Left lung (tissue), 10 donors: ENCODE results near the gene TSGA10IP. TPM values are rescaled to one million over a fixed set of nuclear protein-coding genes. Genes with fewer than 3 reads are reported as not detected.

Experiments
- ATAC-seq: fragments of 200-7000 bp; cut with Tn5 transposase; one replicate; pipeline ENCODE4 v1.9.1; 2020; ENCODE audit warnings: moderate library complexity
- DNase-seq, 4 donors: peaks; one replicate each; pipeline ENCODE4 v3.0.0-alpha.2; 2013 to 2020
- H3K27ac ChIP-seq, 2 donors: fragments of 200-600 bp; sonication (generic) in 1 of 2; one replicate each; pipeline versions ENCODE4 v1.5.0 to v1.8.0; 2020 to 2021
- H3K27me3 ChIP-seq, 2 donors: fragments of 200-600 bp; sonication (generic) in 1 of 2; one replicate each; pipeline versions ENCODE4 v1.5.0 to v1.8.0; 2020 to 2021
- H3K36me3 ChIP-seq, 2 donors: fragments of 200-600 bp; sonication (generic) in 1 of 2; one replicate each; pipeline versions ENCODE4 v1.5.0 to v1.8.0; 2020 to 2021
- H3K4me1 ChIP-seq, 2 donors: fragments of 200-600 bp; one replicate each; pipeline ENCODE4 v1.8.0; 2021
- H3K4me3 ChIP-seq, 2 donors: fragments of 200-600 bp; sonication (generic) in 1 of 2; one replicate each; pipeline versions ENCODE4 v1.5.0 to v1.8.0; 2020 to 2021; ENCODE audit warnings: mild to moderate bottlenecking in 1 of 2
- H3K9me3 ChIP-seq, 2 donors: fragments of 200-600 bp; sonication (generic) in 1 of 2; one replicate each; pipeline versions ENCODE4 v1.5.0 to v1.8.0; 2020 to 2021
- intact Hi-C, 2 donors: fragments of 100-400 bp; cut with DNase I; formaldehyde crosslinking; loops; one replicate each; pipeline versions ENCODE4 v1.11.2 to v1.14.2; 2022
- polyA plus RNA-seq, 6 donors: library from polyadenylated mRNA; unstranded; fragments of 120-200 nt; gene quantifications; one replicate each; pipeline ENCODE4 v1.2.1, GENCODE V29; 2013; ENCODE audit not compliant: insufficient read length in 6 of 6
- total RNA-seq, 2 donors: library from RNA; stranded (reverse); fragmentation: NEBNext Ultra II Directional; extraction: Animal tissue kit (Norgen Biotek cat#: 25700); gene quantifications; one replicate each; pipeline ENCODE4 v1.2.1, GENCODE V29; 2021
- TF ChIP-seq, protein P1 (sequence below), 2 donors: fragments of 200-600 bp; sonication (generic) in 1 of 2; IDR thresholded peaks; one replicate each; pipeline versions ENCODE4 v1.5.0 to v1.8.0; 2021; ENCODE audit warnings: antibody characterized with exemption in 2 of 2
- donor health status: DM: no; HTN: yes; CAD: no.
- donor health status: DM: no; HTN: no; CAD: no.

Gene TSGA10IP
- total and polyA plus RNA-seq, 8 donors, result 0.26 to 1.0 (median 0.79) TPM; not detected in 3

DNA sequence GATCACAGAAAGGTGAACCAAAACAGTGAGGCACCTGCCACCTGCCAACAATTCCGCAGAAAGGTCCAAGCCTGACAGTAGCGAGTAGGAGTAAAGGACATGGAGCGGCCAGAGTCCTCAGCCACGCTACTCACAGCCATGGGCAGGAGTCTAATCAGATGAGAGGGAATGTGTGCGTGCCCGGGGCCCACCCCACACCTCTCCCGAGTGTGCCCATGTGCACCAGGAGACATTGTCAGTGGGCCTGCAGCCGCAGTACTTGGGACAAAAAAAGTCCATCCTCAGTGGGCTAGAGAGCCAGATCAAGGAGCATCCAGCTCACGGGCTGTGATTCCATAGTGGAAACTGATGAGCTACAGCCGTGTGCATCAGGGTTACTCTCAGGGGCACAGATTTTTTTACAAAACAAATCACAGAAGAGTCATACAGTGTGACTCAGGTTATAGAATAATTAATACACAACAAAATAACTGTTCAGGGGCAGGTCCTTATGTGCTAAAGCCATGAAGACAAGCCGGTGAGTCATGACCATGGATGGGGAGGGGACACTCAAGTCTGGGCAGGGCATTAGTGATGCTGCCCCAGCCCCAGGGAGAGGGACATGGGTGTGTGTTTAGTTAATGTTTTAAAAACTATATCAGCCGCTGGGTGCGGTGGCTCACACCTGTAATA, 28.3 kb downstream of the TSGA10IP start:
- peaks cover 5 to 20% of the 10 kb centered on the region in 2 donors for H3K4me1 ChIP-seq
- ATAC-seq (no peak), DNase-seq (no peak)
- no peak overlapping the region for H3K27ac ChIP-seq
- H3K9me3 ChIP-seq, result no peaks in the 10 kb centered on the region
- H3K27me3 ChIP-seq, result no peaks in the 10 kb centered on the region
- TF ChIP-seq, protein P1, sequence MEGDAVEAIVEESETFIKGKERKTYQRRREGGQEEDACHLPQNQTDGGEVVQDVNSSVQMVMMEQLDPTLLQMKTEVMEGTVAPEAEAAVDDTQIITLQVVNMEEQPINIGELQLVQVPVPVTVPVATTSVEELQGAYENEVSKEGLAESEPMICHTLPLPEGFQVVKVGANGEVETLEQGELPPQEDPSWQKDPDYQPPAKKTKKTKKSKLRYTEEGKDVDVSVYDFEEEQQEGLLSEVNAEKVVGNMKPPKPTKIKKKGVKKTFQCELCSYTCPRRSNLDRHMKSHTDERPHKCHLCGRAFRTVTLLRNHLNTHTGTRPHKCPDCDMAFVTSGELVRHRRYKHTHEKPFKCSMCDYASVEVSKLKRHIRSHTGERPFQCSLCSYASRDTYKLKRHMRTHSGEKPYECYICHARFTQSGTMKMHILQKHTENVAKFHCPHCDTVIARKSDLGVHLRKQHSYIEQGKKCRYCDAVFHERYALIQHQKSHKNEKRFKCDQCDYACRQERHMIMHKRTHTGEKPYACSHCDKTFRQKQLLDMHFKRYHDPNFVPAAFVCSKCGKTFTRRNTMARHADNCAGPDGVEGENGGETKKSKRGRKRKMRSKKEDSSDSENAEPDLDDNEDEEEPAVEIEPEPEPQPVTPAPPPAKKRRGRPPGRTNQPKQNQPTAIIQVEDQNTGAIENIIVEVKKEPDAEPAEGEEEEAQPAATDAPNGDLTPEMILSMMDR (IDR thresholded peaks at IDR 0.05), result no peak
- H3K36me3 ChIP-seq, result peaks cover 0 to 72% of the 10 kb centered on the region in 2 donors
- intact Hi-C loops, result no loop called here
- no peak overlapping the region for H3K4me3 ChIP-seq

DNA sequence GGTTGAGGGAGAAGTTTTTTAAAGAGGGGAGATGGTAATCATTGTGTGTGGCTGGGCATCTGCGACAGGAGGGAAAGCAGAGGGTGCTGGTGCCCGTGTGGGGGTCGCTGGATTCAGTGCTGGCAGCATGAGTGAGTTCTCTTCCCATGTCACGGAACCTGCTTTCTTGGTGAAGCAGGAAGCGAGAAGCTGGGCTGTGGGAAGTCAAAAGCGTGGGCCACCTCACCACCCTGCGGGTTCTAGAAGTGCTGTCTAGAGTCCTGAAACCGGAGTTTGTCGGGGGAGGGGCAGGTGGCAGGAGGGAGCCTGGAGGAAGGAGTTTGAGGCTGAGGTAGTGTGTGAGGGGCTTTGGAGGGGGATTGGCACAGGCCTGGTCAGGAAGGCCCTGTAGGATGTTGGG, 30.5 kb downstream of the TSGA10IP start:
- H3K4me3 ChIP-seq, result no peak overlapping the region
- H3K27me3 ChIP-seq, result no peaks in the 10 kb centered on the region
- no peak overlapping the region for H3K27ac ChIP-seq
- no peaks in the 10 kb centered on the region for H3K9me3 ChIP-seq
- TF ChIP-seq, protein P1 (IDR thresholded peaks at IDR 0.05), result no peak
- no peak for DNase-seq
- ATAC-seq, result no peak
- intact Hi-C loops, result no loop called here
- H3K36me3 ChIP-seq, result peaks cover 0 to 69% of the 10 kb centered on the region in 2 donors
- H3K4me1 ChIP-seq, result no peaks in the 10 kb centered on the region

DNA sequence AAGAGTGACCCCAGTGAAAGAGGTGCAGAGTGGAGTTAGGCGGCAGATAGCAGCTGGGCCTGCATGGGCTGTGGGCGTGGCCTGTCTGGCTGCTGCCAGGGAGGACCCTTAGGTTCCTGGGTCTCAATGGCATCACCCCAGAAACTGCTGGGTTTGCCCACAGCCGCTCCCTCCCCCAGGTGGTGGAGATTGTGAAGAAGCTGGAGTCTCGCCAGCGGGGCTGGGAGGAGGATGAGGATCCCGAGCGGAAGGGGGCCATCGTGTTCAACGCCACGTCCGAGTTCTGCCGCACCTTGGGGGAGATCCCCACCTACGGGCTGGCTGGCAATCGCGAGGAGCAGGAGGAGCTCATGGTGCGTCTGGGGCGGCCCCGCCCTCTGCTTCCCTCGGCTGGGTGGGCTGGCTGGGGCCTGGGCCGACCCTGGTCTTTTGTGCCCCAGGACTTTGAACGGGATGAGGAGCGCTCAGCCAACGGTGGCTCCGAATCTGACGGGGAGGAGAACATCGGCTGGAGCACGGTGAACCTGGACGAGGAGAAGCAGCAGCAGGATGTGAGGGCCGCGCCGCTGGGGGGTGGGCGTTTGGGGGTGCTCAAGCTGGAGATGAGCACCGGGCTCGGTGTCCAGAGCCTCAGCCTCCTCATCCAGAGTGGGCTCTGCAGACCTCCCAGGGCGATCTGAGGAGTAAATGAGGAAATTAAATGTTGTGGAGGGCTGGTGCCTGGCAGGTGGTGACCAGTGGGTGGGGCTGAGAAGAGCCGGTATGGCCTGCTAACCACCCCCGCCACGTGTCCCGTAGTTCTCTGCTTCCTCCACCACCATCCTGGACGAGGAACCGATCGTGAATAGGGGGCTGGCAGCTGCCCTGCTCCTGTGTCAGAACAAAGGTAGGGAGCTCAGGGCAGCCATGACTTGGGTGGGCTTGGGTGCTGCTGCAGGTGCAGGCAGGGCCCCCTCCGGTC, 31.2 kb downstream of the TSGA10IP start:
- intact Hi-C loops, result no loop called here

DNA sequence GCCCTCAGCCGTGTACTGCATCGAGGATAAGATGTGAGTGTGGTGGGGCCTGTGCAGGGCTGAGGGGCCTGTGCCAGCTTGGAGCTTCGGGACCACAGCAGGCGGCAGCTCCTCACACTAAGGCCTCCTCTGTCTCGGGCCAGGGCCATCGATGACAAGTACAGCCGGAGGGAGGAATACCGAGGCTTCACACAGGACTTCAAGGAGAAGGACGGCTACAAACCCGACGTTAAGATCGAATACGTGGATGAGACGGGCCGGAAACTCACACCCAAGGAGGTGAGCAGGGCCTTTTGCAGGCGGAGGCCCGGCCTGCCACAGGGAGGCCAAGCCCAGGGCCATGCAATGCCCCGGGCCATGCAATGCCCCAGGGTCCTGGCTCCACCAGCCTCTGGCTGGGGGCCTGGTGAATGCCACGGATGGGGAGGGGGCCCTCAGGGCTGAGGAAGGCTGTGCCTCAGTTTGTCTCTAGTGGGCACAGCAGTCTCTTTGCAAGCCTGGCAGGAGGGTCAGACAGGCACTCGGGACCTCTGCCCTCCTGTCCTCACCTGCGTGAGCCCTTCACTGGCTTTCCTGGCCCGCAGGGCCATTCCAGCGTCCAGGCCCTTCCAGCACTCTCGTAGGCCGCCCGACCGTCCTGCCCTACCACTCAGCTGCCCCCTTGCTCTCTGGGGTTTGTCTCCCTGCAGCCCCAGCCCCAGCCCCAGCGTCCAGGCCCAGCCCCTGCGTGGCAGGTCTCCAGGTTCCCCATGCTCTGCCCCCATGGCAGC, 32.5 kb downstream of the TSGA10IP start:
- no peak overlapping the region for H3K4me3 ChIP-seq
- H3K4me1 ChIP-seq, result no peaks in the 10 kb centered on the region
- H3K9me3 ChIP-seq, result no peaks in the 10 kb centered on the region
- ATAC-seq (no peak), DNase-seq (no peak)
- H3K27ac ChIP-seq, result no peak overlapping the region
- intact Hi-C loops, result no loop called here
- TF ChIP-seq, protein P1 (IDR thresholded peaks at IDR 0.05), result no peak
- H3K36me3 ChIP-seq, result peaks cover 0 to 61% of the 10 kb centered on the region in 2 donors
- no peaks in the 10 kb centered on the region for H3K27me3 ChIP-seq

More for the DNA sequence above, 31.2 kb downstream of the TSGA10IP start:
- no peak overlapping the region for H3K4me3 ChIP-seq
- H3K9me3 ChIP-seq, result no peaks in the 10 kb centered on the region
- TF ChIP-seq, protein P1 (IDR thresholded peaks at IDR 0.05), result no peak
- no peak overlapping the region for H3K27ac ChIP-seq
- DNase-seq, result no peak
- peaks cover 0 to 69% of the 10 kb centered on the region in 2 donors for H3K36me3 ChIP-seq
- H3K4me1 ChIP-seq, result no peaks in the 10 kb centered on the region
- ATAC-seq, result no peak
- no peaks in the 10 kb centered on the region for H3K27me3 ChIP-seq
